T-helper 2 cell (primary cell): ENCODE measurements around the gene CELF5.
"Not testable (repeated sequence)": the region's sequence is repeated elsewhere in the genome, so short reads cannot be mapped to it uniquely, and the experiment has no call there.

Source experiments
- DNase-seq, 5 experiments: peaks; one replicate each; pipeline versions ENCODE4 v3.0.0 to v3.0.0-alpha.2; 2012 to 2022

CELF5 gene

DNA sequence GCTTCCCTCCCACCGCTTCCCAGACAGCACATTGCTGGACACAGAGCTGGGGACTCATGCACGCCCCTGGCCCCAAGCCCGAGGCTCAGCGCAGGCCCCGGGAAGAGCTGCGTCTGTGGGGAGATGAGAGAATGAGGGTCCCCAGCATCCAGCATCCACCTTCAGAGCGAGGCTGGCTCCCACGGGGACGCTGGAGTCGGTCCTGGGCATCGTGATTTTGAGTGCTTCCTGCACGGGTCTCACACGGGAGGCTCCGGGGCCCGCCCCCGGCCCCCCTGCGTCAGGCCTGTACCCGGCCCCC is 34.0 kb upstream of the CELF5 start:
- DNase-seq, result no peak

DNA sequence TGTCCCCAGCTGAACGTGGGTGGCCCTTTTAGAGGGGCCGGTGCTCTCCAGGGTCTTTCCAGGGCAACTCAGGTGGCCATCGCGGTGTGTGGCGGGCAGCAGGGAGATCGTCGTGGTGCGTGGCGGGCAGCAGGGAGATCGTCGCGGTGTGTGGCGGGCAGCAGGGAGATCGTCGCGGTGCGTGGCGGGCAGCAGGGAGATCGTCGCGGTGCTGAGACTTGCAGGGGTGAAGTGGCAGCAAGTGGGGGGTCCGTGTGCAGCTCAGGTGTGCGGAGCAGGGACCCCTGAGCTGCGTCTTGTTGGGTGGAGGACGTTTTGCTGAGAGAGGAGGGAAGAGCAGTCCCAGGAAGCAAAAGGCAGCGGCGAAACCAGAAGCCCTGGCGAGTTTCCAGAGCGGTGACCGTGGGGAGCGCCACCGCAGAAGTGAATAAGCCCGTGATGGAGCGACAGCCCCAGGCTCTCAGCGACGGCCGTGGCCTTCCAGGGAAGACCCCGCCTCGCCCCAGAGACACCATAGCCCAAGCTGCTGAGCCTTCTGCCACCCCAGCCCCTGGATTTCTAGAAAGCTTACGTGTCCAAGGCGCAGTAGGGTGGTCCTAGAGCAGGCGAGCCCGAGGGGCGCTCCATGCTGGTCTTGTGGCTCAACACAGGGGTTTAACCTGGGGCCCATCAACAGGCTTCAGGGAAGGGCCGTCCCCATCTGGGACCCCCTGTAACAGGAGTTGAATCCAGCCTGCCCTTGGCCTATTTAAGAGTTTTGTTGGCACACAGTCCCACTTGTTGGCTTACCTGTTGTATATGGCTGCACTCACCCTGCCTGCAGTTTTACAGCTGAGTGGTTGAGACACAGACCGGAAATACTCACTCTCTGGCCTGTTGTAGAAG is 33.3 kb upstream of the CELF5 start:
- no peak for DNase-seq

DNA sequence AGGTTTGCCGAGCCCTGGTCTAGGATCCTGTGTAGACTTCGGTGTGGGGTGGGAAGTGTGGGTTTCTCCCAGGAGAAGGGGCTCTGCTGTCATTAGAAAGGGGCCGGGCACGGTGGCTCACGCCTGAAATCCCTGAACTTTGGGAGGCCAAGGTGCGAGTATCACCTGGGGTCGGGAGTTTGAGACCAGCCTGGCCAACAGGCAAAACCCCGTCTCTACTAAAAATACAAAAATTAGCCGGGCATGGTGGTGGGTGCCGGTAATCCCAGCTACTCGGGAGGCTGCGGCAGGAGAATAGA is 32.7 kb upstream of the CELF5 start:
- DNase-seq, result not testable (repeated sequence)

DNA sequence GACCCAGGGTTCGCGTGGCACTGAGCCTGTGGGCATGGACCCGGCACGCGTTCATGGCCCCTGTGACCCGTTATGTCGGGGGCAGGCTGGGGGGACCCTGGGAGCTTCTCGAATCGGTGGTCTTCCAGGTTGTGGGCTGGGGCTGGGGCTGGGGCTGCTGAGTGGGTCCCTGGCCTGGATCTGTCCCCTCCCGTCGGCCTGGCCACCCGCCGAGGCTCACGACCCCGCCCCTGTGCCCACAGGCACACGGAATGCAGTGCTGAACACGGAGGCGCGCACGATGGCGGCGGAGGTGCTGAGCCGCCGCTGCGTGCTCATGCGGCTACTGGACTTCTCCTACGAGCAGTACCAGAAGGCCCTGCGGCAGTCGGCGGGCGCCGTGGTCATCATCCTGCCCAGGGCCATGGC is 32.2 kb upstream of the CELF5 start:
- no peak for DNase-seq

DNA sequence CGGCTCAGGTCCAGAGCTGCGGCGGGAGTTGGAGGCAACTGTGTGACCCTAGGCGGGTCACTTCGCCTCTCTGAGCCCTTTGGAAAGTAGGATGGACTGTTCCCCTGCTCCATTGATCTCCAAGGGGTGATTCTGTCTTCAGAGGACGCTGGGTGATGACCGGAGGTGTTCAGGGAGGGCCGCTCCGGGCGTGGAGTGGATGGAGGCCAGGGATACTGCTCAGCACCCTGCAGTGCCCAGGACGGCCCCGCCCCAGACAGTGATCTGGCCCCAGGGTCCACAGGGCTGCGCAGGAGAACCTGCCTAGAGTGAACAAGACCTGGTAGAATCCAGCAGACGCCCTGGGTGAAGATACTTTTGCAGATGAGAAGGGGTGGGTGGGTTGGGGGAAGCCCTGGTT is 31.8 kb upstream of the CELF5 start:
- no peak for DNase-seq

DNA sequence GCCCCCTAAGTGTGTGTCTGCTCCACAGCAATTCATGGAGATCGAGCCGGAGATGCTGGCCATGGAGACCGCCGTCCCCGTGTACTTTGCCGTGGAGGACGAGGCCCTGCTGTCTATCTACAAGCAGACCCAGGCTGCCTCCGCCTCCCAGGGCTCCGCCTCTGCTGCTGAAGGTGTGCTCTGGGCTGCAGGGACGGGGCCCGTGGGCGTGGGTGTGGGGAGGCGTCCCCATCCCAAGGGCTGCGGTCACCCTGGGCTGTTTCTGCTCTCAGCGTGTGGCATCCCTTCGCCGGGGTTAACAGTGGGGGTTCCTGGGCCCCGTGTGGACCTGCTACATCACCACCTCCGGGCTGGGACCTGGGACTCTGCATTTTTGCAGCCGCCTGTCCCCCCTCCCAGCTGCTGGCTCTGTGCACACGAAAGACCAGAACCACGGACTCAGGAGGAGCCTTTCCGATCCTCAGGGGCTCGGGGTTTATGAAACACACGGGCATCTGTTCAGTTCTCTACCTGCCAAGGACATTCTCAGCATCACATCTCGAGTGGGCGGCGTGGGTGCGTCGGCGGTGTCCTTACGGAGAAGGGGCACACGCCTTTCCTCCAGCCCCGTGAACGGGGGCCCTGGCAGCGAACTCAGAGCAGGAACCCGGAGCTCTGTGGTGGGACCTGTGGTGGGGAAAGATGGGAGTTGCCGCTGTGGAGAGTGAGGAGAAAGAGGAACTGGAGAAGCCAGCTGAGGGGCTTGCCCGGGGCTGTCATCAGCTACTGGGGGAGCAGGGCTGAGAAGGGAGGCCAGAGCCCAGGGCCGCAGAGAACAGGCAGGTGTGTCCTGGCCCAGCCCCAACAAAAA is 31.0 kb upstream of the CELF5 start:
- no peak for DNase-seq

GRCh38 chr19:3194106-3195087 is 30.1 kb upstream of the CELF5 start:
- no peak for DNase-seq

- no peak for DNase-seq
These were observed 28.2 kb upstream of the CELF5 start for GRCh38 chr19:3196064-3196932.

DNA sequence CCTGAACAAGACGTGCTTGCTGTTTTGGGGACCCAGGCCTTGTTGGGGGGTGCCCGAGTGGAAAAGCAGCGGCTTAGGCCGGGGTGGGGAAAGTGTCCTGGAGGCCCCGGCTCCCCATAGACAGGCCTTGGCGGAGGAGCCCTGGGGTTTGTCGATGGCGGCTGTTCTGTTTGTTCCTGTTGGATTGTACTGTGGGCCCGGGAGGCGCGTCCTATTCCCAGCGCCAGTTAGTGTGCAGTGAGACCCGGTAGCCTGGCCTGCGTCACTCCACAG is 27.6 kb upstream of the CELF5 start:
- DNase-seq, result no peak

DNA sequence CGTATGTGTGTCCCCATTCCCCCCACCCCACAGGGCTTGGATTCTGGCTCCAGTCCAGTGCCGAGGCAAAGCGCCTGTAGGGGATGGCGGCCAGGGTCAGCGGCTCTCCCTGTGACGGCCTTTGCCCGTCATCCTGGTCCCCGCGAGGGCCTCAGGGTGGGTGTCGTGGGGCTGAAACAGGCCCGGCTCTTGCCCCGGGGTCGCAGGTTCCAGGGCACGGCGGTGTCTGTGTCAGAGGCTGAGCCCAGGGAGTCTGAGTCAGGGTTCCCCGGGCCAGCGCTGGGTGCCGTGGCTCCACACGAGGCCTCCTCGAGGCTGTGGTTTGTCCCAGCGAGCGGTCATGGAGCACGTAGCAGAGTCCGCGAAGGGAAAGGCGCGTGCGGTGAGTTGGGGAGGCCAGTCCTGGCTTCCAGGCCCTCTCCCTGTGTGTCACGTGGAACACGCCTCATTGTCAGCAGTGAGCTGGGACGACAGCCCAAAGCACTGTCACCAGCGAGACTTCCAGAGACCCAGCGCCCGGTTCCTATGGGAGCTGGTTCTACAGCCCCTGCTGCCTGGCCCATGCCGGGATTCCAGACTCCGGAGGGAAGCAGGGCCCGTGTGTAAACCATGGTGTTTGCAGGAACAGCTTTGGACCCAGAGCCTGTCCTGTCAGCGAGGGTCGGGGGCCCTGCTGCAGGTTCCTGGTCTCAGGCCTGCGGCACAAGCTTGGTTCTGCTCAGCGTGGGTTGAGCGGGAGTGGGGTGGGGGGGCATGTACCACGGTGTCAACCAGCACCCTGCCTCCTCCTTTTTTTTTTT is 25.4 kb upstream of the CELF5 start:
- DNase-seq, result no peak

- no peak for DNase-seq
These were observed 23.3 kb upstream of the CELF5 start for GRCh38 chr19:3201072-3201700.

DNA sequence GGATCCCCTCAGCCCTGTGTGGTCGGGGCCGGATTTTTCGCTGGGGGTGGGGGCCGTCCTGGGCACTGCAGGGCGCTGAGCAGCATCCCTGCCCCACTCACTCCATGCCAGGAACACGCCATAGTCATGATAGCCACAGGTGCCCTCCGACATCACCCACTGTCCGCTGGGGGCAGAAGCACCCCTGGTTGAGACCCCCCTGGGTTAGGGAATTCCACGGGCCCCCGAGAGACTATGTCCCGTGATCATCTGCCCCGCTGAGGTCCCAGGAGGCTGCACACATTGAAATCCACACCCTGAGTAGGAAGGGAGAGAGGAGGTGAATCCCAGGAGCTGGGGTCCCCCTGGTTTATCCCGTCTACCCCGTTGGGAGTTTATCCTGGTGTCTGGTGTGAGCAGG is 22.6 kb upstream of the CELF5 start:
- no peak for DNase-seq

- no peak for DNase-seq
These were observed 22.1 kb upstream of the CELF5 start for GRCh38 chr19:3202346-3202745.

DNA sequence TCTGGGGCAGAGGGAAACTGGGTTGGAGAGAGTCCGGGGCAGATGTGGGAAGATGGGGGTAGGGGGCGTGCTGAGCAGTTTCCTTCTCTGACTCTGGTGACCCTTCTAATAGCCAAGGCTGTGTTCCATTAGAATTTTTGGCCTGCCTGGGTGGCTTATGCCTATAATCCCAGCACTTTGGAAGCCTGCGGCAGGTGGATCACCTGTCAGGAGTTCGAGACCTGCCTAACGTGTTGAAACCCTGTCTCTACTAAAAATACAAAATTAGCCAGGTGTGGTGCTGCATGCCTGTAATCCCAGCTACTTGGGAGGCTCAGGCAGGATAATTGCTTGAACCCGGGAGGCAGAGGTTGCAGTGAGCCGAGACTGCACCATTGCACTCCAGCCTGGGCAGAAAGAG is 21.6 kb upstream of the CELF5 start:
- DNase-seq, result not testable (repeated sequence)

- DNase-seq, result no peak
These were observed 20.4 kb upstream of the CELF5 start for GRCh38 chr19:3203805-3204645.

- DNase-seq, result no peak
These were observed 19.7 kb upstream of the CELF5 start for GRCh38 chr19:3204646-3205275.

DNA sequence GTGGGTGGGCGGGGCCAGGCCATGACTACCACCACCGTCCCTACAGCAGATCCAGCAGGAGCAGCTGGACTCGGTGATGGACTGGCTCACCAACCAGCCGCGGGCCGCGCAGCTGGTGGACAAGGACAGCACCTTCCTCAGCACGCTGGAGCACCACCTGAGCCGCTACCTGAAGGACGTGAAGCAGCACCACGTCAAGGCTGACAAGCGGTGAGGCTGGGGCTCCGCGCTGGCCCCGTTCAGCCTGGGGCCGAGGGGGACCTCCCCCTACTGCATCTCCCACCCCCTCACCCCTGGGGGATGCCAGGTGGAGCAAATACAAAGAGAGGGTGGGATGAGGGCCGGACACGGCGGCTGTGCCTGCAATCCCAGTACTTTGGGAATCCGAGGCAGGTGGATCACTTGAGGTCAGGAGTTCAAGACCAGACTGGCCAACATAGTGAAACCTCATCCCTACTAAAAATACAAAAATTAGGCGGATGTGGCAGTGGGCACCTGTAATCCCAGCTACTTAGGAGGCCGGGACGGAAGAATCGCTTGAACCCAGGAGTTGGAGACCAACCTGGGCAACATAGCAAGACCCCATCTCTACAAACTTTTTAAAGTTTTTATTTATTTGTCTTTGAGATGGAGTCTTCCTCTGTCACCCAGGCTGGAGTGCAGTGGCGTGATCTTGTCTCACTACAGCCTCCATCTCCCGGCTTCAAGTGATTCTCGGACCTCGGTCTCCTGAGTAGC is 18.1 kb upstream of the CELF5 start:
- DNase-seq, result no peak

DNA sequence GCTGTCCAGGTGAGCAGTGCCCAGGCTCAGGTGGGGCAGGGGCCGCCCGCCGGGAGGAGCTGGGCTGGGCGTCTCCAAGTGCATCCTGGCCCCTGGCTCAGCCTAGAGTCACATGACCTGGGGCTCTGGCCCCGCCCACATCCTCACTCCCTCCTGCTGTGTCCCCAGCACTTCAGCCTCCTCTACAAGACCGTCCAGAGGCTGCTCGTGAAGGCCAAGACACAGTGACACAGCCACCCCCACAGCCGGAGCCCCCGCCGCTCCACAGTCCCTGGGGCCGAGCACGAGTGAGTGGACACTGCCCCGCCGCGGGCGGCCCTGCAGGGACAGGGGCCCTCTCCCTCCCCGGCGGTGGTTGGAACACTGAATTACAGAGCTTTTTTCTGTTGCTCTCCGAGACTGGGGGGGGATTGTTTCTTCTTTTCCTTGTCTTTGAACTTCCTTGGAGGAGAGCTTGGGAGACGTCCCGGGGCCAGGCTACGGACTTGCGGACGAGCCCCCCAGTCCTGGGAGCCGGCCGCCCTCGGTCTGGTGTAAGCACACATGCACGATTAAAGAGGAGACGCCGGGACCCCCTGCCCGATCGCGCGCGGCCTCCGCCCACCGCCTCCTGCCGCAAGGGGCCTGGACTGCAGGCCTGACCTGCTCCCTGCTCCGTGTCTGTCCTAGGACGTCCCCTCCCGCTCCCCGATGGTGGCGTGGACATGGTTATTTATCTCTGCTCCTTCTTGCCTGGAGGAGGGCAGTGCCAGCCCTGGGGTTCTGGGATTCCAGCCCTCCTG is 16.8 kb upstream of the CELF5 start:
- DNase-seq, result no peak
